ENCODE measurements around the gene GARIN5B. TPM values are rescaled to one million over a fixed set of nuclear protein-coding genes. Genes with fewer than 3 reads are reported as not detected.

The GARIN5B gene
- total and polyA plus RNA-seq, 2 of the 4 experiments (the other 2 are of a cell fraction): not detected

DNA sequence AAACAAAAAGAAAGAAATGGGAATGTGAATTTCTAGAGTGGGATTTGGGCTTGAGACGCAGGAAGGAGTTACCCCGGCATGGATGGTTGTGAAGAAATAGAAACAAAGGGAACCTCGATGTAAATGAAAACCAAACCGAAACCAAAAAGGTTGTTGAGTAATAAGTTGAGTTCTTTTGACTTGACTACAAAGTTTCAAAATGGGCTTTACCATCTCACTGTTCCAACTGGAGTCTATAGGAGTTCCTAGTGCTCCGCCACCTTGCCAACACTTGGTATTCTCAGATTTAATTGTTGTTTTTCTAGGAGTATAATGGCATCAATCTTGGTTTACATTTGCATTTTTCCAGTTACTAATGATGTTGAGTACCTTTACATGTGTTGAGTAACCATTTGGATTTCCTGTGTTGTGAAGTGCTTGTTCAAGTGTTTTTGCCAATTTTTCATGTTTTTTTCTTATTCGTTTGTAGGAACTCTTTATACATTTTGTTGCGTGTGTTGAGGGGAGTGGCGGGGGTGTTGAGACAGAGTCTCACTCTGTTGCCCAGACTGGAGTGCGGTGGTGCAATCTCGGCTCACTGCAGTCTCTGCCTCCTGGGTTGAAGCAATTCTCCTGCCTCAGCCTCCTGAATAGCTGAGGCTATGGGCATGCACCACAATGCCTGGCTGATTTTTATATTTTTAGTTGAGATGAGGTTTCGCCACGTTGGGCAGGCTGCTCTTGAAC is 35.3 kb upstream of the GARIN5B start:
- H3K79me1 ChIP-seq (ENCODE audit: low read depth in 1 of 2, low read length in 2 of 2): peaks cover 6 to 31% of the 10 kb centered on the region in 2 experiments
- no peak for DNase-seq
- ChIA-PET CTCF (no interaction called here), POLR2A (ENCODE audit: unreplicated experiment) (no interaction called here)
- H4K91ac ChIP-seq (ENCODE audit: insufficient read depth, low read depth, low read length): no peak overlapping the region
- 100% methylated on average over 2 of the region's 12 CpGs; no CpG with 5 or more reads in 1 of the 2 experiments for WGBS, 2 experiments (ENCODE audit: extremely low coverage in 2 of 2, insufficient read length in 1 of 2)
- H4K5ac ChIP-seq (ENCODE audit: low read depth, low read length): no peak overlapping the region
- H3K4me1 ChIP-seq (ENCODE audit: control insufficient read depth, insufficient read depth, low read length): no peaks in the 10 kb centered on the region
- H2AK9ac ChIP-seq (replicated peaks; ENCODE audit: low read depth, low read length, poor library complexity): no peak overlapping the region
- in situ Hi-C loops (cut with MboI; ENCODE audit: low sequenced_read_pairs) (no loop called here), dilution Hi-C loops (cut with HindIII; ENCODE audit: low sequenced_read_pairs, unreplicated experiment) (no loop called here), intact Hi-C loops (cut with micrococcal nuclease) (no loop called here)
- no peak overlapping the region for H2BK20ac ChIP-seq (ENCODE audit: low read depth, low read length)
- H3K27me3 ChIP-seq (ENCODE audit: control insufficient read depth, insufficient read depth, low read length): no peaks in the 10 kb centered on the region
- H3K9me1 ChIP-seq (ENCODE audit: insufficient read depth, low read length): no peaks in the 10 kb centered on the region
- H3K9ac ChIP-seq (ENCODE audit: low read depth, low read length): no peak overlapping the region
- no peak for ATAC-seq (ENCODE audit: low read depth)
- TF ChIP-seq SMC3 (IDR thresholded peaks at IDR 0.05; ENCODE audit: low read depth, low read length) (no peak), MAFK (IDR thresholded peaks at IDR 0.05; ENCODE audit: low read depth, low read length) (no peak), FOS (IDR thresholded peaks at IDR 0.05; ENCODE audit: low read depth, low read length) (no peak)
- TF ChIP-seq, protein P1, sequence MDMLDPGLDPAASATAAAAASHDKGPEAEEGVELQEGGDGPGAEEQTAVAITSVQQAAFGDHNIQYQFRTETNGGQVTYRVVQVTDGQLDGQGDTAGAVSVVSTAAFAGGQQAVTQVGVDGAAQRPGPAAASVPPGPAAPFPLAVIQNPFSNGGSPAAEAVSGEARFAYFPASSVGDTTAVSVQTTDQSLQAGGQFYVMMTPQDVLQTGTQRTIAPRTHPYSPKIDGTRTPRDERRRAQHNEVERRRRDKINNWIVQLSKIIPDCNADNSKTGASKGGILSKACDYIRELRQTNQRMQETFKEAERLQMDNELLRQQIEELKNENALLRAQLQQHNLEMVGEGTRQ (IDR thresholded peaks at IDR 0.05; ENCODE audit: low read depth, low read length): no peak
- H3K36me3 ChIP-seq (ENCODE audit: control insufficient read depth, insufficient read depth, low read length): peaks cover 26% of the 10 kb centered on the region
- H3K9me3 ChIP-seq (ENCODE audit: control insufficient read depth, insufficient read depth, low read length): no peaks in the 10 kb centered on the region
- no peak overlapping the region for H3K56ac ChIP-seq (ENCODE audit: extremely low read depth, insufficient read depth, low read length)
- H2BK120ac ChIP-seq (ENCODE audit: low read depth, low read length): no peak overlapping the region
- H4K20me1 ChIP-seq (ENCODE audit: insufficient read depth, low read length): peaks cover 38% of the 10 kb centered on the region
- H3K4me2 ChIP-seq (ENCODE audit: low read depth, low read length): no peak overlapping the region
- H4K8ac ChIP-seq (ENCODE audit: low read depth in 2 of 2, low read length in 2 of 2): no peak overlapping the region
- H3K18ac ChIP-seq (ENCODE audit: low read depth, low read length): no peak overlapping the region
- no peak overlapping the region for H3K14ac ChIP-seq (replicated peaks; ENCODE audit: low read depth, low read length)
- no TSS peak for BruUV-seq (replicated peaks)
- H3K4ac ChIP-seq (ENCODE audit: low read depth, low read length): no peak overlapping the region
- no peak overlapping the region for H2AFZ ChIP-seq (replicated peaks; ENCODE audit: low read length, poor library complexity)
- H3K4me3 ChIP-seq (ENCODE audit: insufficient read depth, low read depth, low read length): no peak overlapping the region
- no peak overlapping the region for H2BK15ac ChIP-seq (ENCODE audit: low read depth, low read length)
- no peak overlapping the region for H3K23ac ChIP-seq (ENCODE audit: low read depth, low read length)
- H3K27ac ChIP-seq (ENCODE audit: insufficient read depth, low read length): no peak overlapping the region
- no peak overlapping the region for H2BK5ac ChIP-seq (ENCODE audit: low read depth, low read length, poor library complexity, severe bottlenecking)
- no peak overlapping the region; the same call in 1 of the 2 replicates for H2AK5ac ChIP-seq (ENCODE audit: low read depth, low read length)
